ENCODE results near the gene LYPD6.
"Not testable (repeated sequence)": the region's sequence is repeated elsewhere in the genome, so short reads cannot be mapped to it uniquely, and the experiment has no call there.

The LYPD6 gene

DNA sequence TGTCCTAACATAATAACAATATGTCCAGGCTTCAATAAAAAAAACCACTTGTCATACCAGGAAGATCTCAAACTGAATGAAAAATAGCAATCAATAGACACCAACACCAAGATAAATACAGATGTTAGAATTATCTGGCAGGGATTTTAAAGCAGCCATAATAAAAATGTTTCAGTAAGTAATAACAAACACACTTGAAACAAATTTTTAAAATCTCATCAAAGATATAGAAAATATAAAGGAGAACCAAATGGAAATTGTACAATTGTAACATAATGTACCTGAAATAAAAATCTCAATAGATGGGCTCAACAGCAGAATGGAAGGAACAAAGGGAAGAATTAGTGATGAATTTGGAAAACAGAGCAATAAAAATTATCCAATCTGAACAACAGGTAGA, 128.1 kb downstream of the LYPD6 start:
- no peak for DNase-seq

GRCh38 chr2:149463328-149464002, 133.1 kb downstream of the LYPD6 start:
- DNase-seq, result no peak

- DNase-seq, result no peak
Observed at GRCh38 chr2:149464396-149464795, 134.0 kb downstream of the LYPD6 start.

DNA sequence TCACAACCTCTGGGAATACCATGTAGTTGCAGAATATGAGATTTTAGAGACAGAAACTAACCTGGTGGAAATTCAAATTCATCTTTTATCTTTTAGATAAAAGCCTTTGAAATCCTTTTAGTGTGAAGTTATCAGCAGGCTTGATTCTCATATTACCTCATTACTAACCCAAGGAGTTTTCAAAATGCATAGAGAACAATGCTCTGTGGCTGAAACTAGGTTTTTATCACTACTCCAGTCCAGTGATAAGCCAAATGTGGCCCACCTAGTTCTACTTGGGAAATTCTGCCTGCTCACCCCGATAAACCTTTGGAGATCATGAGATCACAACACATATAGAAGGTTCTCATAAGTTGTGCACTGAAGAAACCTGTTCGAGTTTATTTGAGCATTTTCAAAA, 135.5 kb downstream of the LYPD6 start:
- DNase-seq, result no peak

DNA sequence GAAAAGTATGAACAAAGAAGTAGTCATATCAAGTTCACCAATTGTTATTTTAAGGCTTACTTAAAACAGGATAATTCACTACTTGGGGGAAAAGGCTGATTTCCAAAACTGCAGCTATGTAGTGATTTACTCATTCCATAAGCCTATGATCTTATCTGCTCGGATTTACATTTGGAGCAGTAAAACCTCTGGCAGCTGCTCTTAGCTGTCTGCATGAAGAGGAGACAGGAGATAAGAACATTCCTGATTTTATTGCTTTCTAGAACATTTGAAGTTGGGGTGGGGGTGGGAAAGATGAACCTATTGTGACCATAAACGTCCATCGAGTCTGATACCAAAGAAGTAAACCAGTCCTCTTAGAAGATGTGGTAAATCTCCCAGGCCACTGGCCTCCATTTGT, 136.2 kb downstream of the LYPD6 start:
- DNase-seq, result no peak

GRCh38 chr2:149467436-149467835, 137.0 kb downstream of the LYPD6 start:
- DNase-seq, result no peak

- DNase-seq, result no peak
Observed at GRCh38 chr2:149468636-149469035, 138.2 kb downstream of the LYPD6 start.

GRCh38 chr2:149470046-149470445, 139.7 kb downstream of the LYPD6 start:
- DNase-seq, result no peak

- DNase-seq, result no peak
Observed at GRCh38 chr2:149472413-149472812, 142.0 kb downstream of the LYPD6 start.

DNA sequence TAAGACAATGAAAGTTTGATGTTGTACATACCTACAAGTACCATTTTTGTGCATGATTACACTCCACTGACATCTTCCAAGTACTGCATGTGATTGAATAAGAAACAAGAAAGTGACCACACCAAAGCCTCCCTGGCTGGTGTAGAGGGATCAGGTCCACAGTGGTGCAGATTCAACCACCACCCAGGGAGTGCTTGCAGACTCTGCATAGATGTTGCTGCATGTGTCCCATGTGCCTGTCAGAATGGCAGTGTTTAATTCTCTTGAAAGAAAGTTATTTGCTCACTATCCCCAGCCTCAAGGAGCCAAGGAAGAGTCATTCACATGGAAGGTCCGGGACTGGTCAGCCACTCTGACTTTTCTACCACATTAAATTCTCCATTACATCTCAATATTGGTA, 142.7 kb downstream of the LYPD6 start:
- no peak for DNase-seq

GRCh38 chr2:149473521-149473920, 143.1 kb downstream of the LYPD6 start:
- no peak for DNase-seq

GRCh38 chr2:149483004-149483605, 152.7 kb downstream of the LYPD6 start:
- no peak for DNase-seq

DNA sequence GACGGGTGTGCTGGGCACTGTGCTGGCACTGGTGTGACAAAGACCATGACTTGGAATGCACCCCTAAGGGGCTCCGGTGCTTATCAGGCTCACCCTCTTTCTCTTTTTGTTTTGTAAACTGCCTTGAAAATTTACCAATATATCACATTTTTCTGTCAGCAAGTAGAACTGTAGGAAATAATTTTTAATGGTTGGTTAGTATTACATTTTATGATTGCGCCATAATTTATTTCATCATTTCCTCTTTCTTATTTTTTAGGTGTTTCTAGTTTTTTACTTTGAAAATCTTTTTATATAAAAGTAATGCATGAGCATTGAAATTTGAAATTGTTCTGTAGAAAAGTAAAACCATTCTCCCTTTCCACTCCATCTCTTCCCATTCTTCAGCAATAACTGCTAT, 156.3 kb downstream of the LYPD6 start:
- DNase-seq, result no peak

- DNase-seq, result no peak
Observed at GRCh38 chr2:149487189-149487588, 156.8 kb downstream of the LYPD6 start.

DNA sequence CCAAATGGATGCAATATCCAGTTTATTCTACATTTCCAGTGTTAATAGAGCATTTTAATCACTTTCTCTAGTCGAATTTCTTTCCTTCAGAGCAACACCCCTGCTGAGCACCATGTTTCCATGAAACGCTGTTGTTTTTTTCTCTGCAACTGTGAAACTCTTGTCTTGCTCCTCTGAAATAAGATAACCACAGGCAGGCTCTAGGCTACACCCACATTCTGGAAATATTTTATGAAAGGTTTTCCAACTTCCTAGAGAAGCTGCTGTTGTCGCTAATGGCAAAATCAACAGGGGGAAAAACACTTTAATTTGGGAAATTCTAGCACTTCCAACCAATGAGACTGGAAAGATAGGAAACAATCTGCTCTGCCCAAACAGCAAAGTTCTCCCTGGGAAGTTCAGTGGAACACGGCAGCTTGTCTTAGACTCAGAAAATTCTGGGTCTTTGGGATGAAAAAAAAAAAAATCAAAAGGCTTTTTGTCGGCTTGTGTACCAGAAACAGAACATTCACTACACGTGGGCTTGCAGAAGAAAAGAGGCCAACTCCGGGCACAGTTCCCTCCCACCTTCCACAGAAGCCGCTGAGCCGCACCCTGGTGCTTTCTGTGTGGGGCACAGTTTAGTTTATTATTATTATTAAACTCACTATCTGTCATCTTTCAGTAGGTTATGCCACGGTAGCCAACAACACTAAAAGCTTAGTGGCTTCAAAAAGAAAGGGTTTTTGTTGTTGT, 158.5 kb downstream of the LYPD6 start:
- DNase-seq, result no peak

DNA sequence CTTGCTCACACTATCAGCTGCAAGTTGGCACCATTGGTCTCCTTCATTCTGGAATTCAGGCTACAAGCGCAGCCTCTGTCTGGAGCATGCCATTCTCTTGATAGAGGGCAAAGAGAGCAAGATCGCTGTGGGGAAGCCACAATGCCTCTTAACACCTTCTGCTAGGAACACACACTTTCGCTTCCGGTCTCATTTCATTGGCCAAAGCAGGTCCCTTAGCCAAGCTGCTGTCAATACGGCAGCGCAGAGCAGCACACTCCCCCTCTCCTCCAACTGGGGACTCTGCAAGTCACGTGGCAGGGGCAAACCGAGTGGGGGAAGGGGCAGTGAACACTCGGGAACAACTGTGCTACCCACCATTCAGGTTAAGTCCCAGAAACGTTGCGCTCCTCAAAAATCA, 159.1 kb downstream of the LYPD6 start:
- DNase-seq, result no peak

DNA sequence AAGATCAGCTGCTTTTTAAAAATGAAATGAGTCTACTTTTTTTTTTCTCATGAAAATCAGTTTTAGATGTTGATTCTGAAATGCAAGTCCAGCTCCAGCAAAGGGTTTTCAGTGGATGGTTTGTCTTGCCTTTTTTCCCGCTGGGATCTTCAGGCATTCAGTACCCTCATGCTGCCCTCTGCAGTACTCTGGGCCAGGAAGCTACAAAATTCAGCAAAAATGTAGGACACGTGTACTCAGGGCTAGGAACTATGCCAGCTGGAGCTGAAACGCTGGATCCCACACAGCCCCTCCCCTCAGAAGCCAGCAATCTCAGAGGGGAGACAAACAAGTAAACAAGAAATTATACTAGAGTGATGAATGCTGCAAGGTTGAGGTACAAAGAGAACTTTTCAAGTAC, 159.9 kb downstream of the LYPD6 start:
- peak; percentile 22 for DNase-seq

DNA sequence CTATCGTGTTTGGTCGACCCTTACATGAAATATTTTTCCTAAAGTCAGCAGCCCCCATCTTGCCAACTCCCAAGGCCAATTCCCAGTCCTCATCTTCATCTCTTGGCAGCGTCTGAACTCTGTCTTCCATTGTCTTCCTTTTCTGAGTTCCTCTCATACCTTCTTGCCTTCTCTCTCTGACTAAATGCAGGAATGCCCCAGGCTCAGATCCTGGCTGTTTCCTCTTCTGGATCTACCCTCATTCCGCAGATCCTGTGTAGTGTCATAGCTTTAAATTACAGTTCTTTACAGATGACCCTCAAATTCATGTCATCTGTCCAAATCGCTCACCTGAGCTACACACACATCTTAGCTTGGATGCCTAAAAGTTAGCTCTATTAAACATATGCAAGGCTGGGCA, 162.5 kb downstream of the LYPD6 start:
- DNase-seq, result no peak

DNA sequence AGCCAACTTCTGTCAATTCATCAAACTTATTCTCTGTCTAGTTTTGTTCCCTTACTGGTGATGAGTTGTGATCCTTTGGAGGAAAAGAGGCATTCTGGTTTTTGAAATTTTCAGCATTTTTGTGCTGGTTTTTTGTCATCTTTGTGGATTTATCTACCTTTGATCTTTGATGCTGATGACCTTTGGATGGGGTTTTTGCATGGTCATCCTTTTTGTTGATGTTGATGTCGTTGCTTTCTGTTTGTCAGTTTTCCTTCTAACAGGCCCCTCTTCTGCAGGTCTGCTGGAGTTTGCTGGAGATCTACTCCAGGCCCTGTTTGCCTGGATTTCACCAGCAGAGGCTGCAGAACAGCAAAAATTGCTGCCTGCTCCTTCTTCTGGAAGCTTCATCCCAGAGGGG, 168.8 kb downstream of the LYPD6 start:
- DNase-seq, result not testable (repeated sequence)

- DNase-seq, result not testable (repeated sequence)
Observed at GRCh38 chr2:149506808-149507207, 176.4 kb downstream of the LYPD6 start.

- no peak for DNase-seq
Observed at GRCh38 chr2:149507974-149508373, 177.6 kb downstream of the LYPD6 start.

DNA sequence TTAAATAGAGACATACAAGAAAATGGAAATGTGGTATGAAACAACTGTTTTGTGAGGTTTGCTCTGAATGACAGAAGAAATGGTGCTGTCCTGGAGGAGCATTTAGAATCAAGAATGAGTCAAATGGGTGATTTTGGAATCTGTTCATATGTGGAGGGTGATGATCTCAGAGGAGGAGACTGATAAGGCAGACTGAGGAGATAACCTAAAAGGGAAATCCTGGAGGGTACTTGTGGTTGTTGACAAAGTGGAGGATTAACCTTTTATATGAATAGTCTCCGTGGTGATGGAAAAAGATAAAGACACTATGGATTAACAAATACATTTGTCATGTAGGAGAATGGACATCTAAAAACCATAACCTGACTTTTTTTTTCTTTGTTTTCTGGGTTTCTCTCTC, 183.1 kb downstream of the LYPD6 start:
- no peak for DNase-seq

All from amniotic stem cell (primary cell).